ENCODE results near the gene GNS. TPM values are rescaled to one million over a fixed set of nuclear protein-coding genes. Genes with fewer than 3 reads are reported as not detected.

The GNS gene
- total and polyA plus RNA-seq, 9 donors, result 63.9 to 278 (median 101) TPM

GRCh38 chr12:64709429-64709828 is 49.8 kb downstream of the GNS start:
- WGBS, 3 donors, result 95 to 98% (median 96%) methylated on average over 2 of the region's 2 CpGs
- no peak overlapping the region for H3K4me3 ChIP-seq
- no peaks in the 10 kb centered on the region for H3K36me3 ChIP-seq
- TF ChIP-seq, protein P1, sequence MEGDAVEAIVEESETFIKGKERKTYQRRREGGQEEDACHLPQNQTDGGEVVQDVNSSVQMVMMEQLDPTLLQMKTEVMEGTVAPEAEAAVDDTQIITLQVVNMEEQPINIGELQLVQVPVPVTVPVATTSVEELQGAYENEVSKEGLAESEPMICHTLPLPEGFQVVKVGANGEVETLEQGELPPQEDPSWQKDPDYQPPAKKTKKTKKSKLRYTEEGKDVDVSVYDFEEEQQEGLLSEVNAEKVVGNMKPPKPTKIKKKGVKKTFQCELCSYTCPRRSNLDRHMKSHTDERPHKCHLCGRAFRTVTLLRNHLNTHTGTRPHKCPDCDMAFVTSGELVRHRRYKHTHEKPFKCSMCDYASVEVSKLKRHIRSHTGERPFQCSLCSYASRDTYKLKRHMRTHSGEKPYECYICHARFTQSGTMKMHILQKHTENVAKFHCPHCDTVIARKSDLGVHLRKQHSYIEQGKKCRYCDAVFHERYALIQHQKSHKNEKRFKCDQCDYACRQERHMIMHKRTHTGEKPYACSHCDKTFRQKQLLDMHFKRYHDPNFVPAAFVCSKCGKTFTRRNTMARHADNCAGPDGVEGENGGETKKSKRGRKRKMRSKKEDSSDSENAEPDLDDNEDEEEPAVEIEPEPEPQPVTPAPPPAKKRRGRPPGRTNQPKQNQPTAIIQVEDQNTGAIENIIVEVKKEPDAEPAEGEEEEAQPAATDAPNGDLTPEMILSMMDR (IDR thresholded peaks at IDR 0.05), result no peak
- TF ChIP-seq EP300 (IDR thresholded peaks at IDR 0.05), result no peak
- no peak for TF ChIP-seq POLR2A (IDR thresholded peaks at IDR 0.05)
- no peak for DNase-seq
- H3K27me3 ChIP-seq, result no peaks in the 10 kb centered on the region
- H3K4me1 ChIP-seq (ENCODE audit: insufficient read depth), result no peaks in the 10 kb centered on the region
- H3K27ac ChIP-seq, result no peak overlapping the region
- intact Hi-C loops (cut with DNase I), result no loop called here
- no peaks in the 10 kb centered on the region for H3K9me3 ChIP-seq

GRCh38 chr12:64707926-64708325 is 51.3 kb downstream of the GNS start:
- no peaks in the 10 kb centered on the region for H3K27me3 ChIP-seq
- H3K9me3 ChIP-seq, result no peaks in the 10 kb centered on the region
- no peak for DNase-seq
- no peak overlapping the region for H3K27ac ChIP-seq
- TF ChIP-seq POLR2A (IDR thresholded peaks at IDR 0.05) (no peak), EP300 (IDR thresholded peaks at IDR 0.05) (no peak)
- TF ChIP-seq, protein P1 (IDR thresholded peaks at IDR 0.05), result no peak
- H3K4me3 ChIP-seq, result no peak overlapping the region
- no peaks in the 10 kb centered on the region for H3K36me3 ChIP-seq
- intact Hi-C loops (cut with DNase I), result no loop called here
- WGBS, 3 donors, result 87 to 91% (median 91%) methylated on average over 2 of the region's 2 CpGs
- H3K4me1 ChIP-seq (ENCODE audit: insufficient read depth), result no peaks in the 10 kb centered on the region

GRCh38 chr12:64707362-64707761 is 51.8 kb downstream of the GNS start:
- 70 to 81% (median 73%) methylated on average over 4 of the region's 4 CpGs for WGBS, 3 donors

GRCh38 chr12:64706857-64707256 is 52.3 kb downstream of the GNS start:
- DNase-seq, result no peak
- H3K4me1 ChIP-seq (ENCODE audit: insufficient read depth), result no peaks in the 10 kb centered on the region
- H3K27me3 ChIP-seq, result no peaks in the 10 kb centered on the region
- intact Hi-C loops (cut with DNase I), result no loop called here
- no peak for TF ChIP-seq EP300 (IDR thresholded peaks at IDR 0.05)
- TF ChIP-seq, protein P1 (IDR thresholded peaks at IDR 0.05), result no peak
- no peak for TF ChIP-seq POLR2A (IDR thresholded peaks at IDR 0.05)
- H3K27ac ChIP-seq, result no peak overlapping the region
- H3K9me3 ChIP-seq, result no peaks in the 10 kb centered on the region
- H3K36me3 ChIP-seq, result no peaks in the 10 kb centered on the region
- 60 to 76% (median 69%) methylated on average over 5 of the region's 5 CpGs for WGBS, 3 donors
- no peak overlapping the region for H3K4me3 ChIP-seq

More at GRCh38 chr12:64707362-64707761, 51.8 kb downstream of the GNS start:
- Histone ChIP-seq H3K4me1 (ENCODE audit: insufficient read depth) (no peaks in the 10 kb centered on the region), H3K4me3 (no peak overlapping the region), H3K36me3 (no peaks in the 10 kb centered on the region), H3K27me3 (no peaks in the 10 kb centered on the region), H3K9me3 (no peaks in the 10 kb centered on the region), H3K27ac (no peak overlapping the region)
- DNase-seq, result no peak
- intact Hi-C loops (cut with DNase I), result no loop called here
- TF ChIP-seq POLR2A (IDR thresholded peaks at IDR 0.05), result no peak
- no peak for TF ChIP-seq EP300 (IDR thresholded peaks at IDR 0.05)
- TF ChIP-seq, protein P1 (IDR thresholded peaks at IDR 0.05), result no peak

Measured in ovary (tissue), 9 donors.